Measurements from ENCODE around the gene LRRC61. TPM values are rescaled to one million over a fixed set of nuclear protein-coding genes. Genes with fewer than 3 reads are reported as not detected.

The LRRC61 gene
- polyA plus RNA-seq, 3 donors, result 25.1 to 33.1 (median 30.3) TPM

DNA sequence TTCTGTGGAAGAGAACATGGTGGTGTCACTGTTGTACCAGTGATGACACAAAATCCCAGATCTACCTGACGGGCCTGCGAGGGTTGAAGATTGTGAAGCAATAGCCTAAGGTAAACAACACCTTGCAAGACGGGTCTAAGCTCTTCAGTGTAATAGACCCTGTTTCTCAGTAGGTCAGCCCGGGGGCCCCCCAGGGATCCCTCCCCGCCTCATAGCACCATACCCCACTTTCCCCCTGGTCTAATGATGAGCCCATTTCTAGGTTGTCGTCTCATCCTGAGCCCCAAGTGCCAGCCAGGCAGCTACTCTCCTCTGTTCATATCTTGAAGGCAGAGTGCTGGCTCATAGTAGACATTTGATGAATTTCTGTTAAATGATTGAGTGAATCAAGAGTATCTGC, 2.7 kb downstream of the LRRC61 start:
- no peak for DNase-seq

DNA sequence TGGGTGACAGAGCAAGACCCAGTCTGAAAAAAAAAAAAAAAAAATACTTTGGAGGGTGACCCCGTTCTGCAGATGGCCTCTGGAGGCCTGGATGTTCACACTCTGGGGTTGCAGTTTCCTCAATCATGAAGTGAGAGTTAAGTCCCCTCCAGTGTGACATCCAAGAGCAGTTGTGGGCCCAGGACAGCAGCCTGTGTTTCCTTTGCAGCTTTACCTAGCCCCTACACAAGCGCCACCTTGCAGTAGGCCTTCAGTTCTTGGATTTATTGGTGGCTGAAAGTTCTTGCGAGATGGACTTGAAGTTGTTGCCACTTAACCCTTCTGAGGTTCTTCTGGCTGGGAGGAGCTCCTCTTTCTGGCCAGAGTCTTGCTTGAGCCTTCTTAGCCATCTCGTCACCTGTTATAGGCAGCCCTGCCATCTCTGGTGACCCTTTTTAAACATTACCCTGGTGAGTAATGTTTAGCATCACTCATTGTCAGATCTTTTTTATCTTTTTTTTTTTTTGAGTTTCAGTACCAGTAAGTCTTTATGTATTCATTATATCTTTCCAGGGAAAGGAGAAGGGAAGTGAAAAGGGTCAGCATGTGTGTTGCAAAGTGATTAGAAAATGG, 3.6 kb downstream of the LRRC61 start:
- no peak for DNase-seq

GRCh38 chr7:150327308-150327707, 4.2 kb downstream of the LRRC61 start:
- no peak for DNase-seq

DNA sequence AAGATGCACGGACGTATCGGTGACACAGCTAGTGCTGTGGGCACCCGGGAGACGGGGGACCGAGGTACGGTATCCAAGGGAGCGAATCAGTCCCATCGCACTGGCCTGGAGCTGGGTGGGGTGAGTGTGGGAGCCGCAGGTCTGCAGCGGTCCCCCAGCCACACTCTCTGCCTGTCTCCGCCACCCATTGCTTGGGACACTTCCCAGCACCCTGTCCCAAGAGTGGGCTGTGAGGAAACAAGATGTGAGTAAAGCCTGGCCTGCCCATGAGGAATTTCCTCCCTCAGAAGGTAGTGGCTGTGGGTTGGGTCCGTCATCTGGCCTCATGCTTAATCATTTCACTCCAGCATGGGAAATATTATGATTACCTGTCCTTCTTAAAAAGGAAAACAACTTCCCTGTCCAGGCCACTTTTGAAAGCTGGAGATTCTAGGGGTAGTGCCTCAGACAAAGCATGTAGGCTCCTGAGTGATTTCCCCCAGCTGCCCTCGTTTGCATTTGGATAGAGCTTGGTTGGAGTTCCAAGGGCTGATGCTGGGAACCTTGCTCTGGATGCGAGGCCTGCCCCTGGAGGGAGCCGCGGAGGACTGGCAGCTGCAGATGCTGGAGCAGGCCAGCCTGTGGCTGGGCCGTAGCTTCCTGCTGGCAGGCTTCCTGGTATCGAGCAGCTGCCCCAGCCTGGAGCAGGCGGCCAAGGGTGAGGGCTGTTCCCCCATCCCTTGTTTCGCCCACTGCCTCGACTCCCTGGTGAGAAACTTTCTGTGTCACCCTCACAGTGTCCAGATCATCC, 6.4 kb downstream of the LRRC61 start:
- DNase-seq, result no peak

DNA sequence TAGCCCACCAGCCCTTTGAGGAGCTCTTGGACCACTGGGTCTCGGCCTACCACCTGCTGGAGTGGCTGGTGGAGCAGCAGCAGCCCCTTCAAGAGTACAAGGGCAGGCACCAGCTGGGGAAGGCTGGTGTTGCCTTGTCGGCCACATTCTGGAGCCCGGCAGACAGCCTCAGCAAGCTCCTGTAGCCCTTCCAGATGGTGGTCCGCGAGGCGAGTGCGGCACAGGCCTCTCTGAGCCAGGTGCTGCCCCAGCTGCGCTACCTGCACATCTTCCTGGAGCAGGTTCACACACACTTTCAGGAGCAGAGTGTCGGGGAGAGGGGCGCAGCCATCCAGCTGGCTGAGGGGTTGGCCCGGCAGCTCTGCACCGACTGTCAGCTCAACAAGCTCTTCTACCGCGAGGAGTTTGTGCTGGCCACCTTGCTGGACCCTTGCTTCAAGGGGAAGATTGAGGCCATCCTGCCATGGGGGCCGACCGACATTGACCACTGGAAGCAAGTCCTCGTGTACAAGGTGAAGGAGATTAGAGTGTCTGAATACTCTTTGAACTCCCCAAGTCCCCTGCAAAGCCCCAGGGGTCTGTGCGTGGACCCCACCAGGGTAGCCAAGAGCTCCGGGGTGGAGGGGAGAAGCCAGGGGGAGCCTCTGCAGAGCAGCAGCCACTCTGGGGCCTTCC, 7.2 kb downstream of the LRRC61 start:
- DNase-seq, result no peak

GRCh38 chr7:150332852-150333635, 9.9 kb downstream of the LRRC61 start:
- DNase-seq, result no peak

DNA sequence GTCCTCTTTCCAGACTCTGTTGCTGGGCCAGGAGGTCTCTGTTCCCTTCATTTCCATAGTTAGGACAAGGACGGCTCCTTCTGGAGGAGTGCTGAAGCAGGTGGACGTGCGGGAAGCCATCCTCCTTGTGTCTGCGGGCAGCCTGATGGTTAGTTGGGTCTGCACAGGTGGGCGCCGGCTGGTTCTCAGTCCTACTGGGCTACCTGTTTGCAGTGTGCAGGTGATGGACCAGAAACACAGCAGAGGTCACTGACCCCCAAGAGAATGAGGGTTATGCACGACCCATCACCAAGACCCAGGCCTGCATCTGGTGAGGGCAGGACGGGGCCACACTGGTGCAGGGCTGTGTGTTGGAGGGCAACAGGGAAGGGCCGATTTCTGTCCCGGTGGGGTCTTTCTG, 10.5 kb downstream of the LRRC61 start:
- DNase-seq, result no peak

DNA sequence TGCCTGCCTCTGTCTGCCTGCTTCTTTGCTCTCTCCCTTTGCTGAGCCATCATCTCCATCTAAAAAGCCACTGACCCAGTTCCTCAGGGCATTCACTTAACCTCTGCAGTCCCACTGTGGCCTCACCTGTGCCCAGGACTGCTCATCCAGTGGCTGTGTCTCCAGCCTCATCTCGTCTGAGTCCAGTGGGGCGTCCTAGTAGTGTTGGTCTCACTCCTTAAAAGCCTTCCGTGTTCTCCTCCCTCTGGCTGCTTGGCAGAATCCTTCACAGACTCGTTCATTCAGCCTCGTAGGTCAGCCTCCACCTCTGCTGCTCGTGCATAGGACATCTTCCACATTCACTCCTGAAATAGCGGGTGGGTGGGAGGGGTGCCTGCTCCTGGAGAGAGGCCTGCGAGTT, 11.0 kb downstream of the LRRC61 start:
- no peak for DNase-seq

- DNase-seq, result no peak
Observed at GRCh38 chr7:150335108-150335773, 12.1 kb downstream of the LRRC61 start.

DNA sequence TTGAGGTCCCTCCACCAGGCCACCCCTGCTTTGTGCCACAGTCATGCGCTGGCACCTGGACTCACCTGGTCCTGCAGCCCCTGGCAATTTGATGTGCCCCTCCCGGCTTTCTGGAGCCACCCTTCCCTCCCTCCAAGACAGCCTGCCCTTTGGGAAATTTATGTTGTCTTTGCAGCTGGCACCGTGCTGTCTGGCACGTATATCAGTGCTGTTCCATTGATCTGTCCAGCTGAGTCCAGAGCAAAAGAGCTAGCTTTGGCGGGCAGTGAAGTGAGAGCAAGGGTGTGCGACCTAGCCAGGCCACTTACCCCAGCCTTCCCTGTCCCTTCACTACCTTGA, 12.6 kb downstream of the LRRC61 start:
- DNase-seq, result no peak

GRCh38 chr7:150336746-150337145, 13.6 kb downstream of the LRRC61 start:
- DNase-seq, result no peak

GRCh38 chr7:150337179-150337578, 14.0 kb downstream of the LRRC61 start:
- no peak for DNase-seq

GRCh38 chr7:150337659-150338081, 14.5 kb downstream of the LRRC61 start:
- DNase-seq, result no peak

DNA sequence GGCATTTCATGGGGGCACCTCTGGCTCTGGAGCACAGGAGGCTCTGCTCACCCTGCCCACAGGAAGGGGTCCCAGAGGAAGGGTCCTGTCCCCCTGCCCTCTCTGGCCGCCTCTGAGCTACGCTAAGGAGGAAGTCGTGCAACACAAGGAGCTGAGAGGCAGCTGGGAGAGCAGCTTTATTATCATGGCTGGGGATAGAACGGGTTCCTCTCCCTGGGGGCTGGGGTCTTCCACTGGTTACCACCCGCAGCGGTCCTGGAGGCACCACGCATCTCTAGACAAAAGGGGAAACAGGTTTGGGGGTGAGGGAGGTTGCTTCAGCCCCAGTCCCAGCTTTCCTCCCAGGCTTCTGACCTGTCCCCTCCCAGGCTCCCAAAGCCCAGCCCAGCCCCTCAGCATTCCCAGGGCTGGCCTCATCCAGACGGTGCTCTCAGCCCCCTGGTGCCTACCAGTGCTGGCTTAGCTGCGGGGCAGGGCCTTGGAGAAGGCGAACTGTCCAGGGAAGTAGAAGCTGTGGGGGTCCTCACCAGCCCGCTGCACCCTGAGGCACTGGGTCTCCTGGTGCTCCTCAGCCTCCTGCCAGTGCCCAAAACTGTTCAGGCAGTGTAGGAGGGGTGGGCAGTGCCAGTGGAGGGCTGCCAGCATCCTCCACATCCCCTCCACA, 15.1 kb downstream of the LRRC61 start:
- no peak for DNase-seq

DNA sequence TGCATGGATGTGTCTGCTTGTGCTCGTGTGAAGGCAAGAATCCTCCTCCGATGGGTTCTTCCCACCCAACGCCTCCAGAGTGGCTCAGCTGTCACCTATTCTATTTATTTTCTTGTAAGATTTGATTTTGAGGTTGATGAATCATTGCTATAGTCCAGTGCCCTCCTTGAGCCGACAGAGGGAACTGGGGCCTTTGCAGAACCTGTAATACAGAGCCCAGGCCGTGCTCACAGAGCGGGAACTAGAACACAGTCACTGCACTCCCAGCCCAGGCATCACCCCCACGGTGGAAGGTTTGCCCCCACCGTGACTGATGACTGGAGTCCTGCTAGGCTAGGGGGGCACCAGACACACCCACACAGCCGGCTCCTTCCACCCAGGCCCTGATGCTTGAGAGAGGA, 16.3 kb downstream of the LRRC61 start:
- DNase-seq, result no peak

DNA sequence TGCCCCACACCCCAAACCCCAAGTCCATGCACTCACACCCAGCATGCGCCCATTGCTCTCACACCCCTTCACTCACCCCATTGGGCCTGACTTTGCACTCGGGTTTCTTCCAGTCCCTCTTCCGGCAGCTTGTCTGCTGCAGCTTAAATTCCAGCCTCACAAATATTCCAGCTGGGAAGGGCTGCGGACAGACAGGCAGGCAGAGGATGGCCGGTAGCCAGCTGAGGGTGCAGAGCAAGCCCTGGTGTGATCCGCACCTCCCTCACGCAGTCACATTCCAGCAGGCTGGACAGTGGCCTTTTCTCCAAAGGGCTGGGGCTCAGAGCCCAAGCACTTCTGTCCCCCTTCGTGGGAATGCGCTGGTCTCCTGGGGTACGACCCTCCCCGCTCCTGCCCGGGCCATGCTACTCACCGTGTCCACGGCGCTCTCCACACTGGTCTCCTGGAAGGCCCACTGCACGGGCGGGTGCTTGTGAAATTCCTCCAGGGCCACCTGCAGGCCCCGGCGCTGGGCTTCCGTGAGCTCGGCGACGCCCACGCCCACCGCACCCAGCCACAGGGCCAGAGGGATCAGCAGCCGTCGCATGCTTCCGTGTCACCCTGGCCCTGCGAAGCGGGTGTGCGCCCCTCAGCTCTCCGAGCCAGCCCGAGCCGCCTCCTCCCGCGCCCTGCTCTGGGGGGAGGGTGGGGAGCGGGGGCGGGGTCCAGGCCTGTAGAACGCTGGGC, 17.0 kb downstream of the LRRC61 start:
- no peak for DNase-seq

- DNase-seq, result no peak
Observed at GRCh38 chr7:150340875-150341262, 17.7 kb downstream of the LRRC61 start.

GRCh38 chr7:150341263-150342120, 18.3 kb downstream of the LRRC61 start, which contains the start of gene RARRES2:
RARRES2 (minus strand) TSS chr7:150341629; CDS start chr7:150340609, 1,020 bp downstream.
- DNase-seq, result no peak

DNA sequence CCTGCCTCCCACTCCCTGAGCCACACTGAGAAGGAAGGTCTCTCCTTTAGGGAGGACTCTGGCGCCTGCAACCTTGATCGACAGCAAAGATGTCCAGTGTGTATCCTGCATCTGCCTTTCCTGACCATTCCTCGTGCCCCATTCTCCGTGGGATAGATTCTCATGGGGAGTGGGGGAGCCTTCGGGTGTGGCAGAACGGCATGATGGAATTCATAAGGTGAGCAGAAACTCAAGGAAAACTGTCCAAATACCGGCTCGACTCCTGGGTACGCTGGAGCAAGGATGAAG, 18.9 kb downstream of the LRRC61 start:
- DNase-seq, result no peak

DNA sequence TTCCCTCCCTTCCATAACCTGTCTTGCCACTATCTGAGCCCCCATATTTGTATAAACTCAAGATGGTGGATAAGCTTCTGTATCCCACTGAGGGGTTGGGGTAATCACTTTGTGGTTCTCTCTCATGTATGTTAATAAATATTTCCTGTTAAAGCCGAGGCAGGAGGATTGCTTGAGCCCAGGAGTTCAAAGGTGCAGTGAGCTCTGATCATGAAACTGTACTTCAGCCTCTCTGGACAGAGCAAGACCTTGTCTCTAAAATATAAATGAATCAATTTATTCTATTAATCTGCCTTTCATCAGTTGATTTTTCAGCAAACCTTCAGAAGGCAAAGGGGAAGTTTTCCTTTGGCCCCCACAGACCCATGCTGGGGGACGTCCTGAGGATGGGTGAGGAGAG, 20.1 kb downstream of the LRRC61 start:
- no peak for DNase-seq
